ENCODE measurements around the gene ZSCAN25.
"Not testable (repeated sequence)": the region's sequence is repeated elsewhere in the genome, so short reads cannot be mapped to it uniquely, and the experiment has no call there.

The ZSCAN25 gene

DNA sequence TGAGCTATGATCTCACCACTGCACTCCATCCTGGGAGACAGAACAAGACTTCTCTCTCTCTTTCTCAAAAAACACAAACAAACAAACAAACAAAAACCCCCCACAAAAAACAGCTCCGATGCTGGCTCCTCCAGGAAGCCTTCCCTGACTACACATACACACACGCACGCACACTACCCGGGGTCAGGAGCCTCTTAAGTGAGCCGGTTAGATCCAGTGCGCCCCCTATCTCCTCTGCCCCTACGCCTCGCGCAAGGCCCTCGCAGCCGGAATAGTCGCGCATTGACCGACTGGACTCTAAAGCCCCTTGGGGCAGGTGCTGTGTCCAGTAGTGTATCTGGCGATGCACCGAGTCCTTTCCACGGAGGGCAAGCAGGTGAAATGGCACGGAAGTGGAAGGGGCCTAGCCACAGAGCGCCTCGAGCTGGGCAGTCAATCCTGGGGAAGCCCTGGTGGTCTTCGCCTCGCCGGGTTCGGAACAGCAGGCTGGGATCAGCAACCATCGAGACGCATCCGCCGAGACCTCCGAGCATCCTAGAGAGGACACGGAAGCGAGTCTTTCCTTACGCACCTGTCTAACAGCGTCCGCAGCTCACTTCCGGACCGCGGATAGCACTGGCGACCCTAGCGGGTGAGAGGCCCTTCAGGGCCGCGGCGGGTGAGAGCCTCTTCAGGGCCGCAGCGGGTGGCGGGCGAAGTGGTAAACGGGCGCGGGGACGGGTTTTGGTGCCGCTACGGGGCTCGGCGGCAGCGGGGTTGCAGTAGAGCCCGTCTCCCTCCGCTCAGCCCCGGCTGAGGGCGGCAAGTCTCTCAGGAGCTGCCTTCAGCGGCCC is at the start of gene ZSCAN25:
Gene ZSCAN25, plus strand, starts transcription at position 588 of the 833 bp plus-strand sequence. CDS start 2,661 bp downstream, outside the sequence.
- DNase-seq (ENCODE audit: low spot score) = peak; percentile 96

DNA sequence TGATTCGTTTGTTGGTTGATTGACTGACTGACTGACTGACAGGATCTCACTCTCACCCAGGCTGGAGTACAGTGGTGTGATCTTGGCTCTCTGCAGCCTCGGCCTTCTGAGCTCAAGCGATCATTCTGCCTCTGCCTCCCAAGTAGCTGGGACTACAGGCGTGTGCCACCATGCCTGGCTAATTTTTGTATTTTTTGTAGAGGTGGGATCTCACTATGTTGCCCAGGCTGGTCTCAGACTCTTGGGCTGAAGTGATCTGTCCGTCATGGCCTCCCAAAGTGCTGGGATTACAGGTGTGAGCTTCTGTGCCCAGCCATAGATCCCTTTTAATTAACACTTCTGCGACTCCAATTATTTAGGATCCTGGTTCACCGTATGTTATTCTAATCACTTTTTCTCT is 48.0 kb upstream of the ZSCAN25 start:
- DNase-seq (ENCODE audit: low spot score) = not testable (repeated sequence)

DNA sequence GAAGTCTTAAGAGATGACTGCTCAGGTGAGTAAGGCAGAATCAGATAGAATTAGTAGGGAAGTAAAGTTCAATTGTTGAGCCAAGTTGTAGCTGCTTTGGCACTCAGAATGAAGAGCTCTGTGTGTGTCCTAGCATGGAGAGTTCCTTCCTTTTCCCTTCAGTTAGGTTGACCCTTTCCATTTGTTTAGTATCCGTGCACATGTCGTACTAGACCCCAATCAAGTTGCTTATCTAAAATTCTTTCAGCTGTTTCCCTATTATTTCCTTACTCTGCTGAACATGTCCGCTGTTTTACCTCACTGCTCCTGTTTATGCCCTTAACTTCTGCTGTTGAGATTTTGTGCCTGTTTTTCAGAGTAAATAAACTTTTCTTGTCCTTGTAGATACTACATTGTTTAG is 45.0 kb upstream of the ZSCAN25 start:
- no peak for DNase-seq (ENCODE audit: low spot score)

DNA sequence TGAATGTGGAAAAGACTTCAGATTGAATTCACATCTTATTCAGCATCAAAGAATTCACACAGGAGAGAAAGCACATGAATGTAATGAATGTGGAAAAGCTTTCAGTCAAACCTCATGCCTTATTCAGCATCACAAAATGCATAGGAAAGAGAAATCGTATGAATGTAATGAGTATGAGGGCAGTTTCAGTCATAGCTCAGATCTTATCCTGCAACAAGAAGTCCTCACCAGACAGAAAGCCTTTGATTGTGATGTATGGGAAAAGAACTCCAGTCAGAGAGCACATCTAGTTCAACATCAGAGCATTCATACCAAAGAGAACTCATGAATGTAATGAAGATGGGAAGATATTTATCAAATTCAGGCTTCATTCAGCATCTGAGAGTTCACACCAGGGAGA is 43.5 kb upstream of the ZSCAN25 start:
- DNase-seq (ENCODE audit: low spot score) = no peak

DNA sequence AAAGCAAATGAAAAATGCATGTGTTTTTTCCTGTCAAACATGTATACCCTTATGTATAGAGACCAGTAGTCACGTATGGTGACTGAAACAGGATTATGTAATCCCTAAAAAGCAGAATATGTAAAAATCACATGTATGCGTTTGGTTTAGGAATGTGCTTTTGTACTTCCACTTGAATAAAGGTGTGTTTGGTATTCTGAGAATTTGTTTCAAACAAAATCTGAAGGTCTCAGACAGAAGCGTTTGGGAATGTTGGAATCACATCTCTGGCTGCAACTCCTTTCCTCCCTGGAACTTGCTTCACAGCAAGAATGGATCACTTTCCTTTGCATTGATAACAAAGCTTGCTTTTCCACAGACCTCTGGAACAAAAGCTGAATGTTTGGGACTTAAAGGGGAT is 40.5 kb upstream of the ZSCAN25 start:
- DNase-seq (ENCODE audit: low spot score) = no peak

DNA sequence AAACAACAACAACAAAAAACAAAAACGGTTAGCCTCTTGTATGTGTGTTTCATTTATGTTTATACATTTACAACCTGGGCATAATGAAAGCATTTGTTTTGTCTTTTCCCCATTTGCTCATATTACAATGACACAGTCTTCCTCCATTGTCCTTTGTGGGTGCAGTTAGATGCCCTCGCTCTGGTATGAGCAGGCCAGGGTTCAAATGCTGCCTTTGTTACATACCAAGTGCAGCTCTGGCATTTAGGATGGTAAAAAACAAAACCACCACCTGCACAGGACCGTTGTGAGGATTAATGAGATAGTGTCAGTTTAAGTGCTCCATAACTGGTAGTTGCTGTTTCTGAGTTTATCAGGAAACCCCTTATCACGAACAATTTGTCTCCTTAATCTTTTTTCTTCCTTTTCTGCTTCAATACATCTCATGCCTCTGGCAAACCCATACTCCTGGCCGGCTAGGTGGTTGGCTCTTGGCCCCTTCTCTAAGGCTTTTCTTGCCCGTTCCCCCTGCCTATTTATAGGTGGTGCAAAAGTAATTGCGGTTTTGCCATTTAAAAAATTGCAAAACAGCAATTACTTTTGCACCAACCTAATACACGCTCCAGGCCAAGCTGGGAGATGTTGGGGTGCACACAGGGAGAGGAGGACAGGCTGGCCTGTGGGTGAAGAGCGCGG is 37.3 kb upstream of the ZSCAN25 start:
- DNase-seq (ENCODE audit: low spot score) = no peak

DNA sequence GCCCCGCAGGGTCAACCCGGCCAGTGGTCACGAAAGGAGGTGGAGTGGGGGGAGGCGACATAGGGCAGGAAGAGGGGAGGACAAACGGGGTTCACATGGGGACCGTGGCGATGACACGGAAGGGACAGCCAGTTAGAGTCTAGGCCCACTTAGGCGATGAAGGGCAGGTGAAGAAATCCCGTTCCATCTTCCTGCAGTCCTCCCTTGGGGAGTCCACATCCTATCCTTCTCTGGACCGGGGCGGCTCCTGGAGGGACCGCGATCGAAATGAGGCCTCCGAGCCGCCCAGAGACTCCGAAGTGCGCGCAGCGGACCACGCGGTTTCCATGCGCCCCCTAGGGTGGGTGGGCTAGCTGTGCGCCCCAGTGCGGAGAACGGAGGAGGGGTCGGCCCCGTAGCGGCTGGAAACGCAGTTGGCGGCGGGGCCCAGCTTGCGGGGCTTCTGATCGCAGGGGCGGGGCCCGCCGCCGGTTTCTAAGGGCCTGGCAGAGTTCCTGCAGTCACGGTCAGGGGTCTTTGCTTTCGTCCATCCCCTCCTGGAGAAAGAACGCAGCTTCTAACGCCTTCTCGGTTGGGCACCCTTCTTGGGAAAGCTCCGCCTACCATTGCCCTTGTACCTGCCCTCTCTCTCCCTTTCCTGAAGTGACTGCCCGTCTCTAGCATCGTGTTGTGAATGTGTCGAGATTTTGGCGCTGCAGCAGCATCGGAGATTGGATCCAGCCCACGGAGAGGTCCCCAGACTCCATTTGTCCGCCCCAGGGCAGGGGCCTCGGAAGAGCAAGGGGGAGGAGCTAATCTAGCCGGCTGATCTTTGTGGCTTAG is 36.6 kb upstream of the ZSCAN25 start:
- peak; percentile 31 for DNase-seq (ENCODE audit: low spot score)

DNA sequence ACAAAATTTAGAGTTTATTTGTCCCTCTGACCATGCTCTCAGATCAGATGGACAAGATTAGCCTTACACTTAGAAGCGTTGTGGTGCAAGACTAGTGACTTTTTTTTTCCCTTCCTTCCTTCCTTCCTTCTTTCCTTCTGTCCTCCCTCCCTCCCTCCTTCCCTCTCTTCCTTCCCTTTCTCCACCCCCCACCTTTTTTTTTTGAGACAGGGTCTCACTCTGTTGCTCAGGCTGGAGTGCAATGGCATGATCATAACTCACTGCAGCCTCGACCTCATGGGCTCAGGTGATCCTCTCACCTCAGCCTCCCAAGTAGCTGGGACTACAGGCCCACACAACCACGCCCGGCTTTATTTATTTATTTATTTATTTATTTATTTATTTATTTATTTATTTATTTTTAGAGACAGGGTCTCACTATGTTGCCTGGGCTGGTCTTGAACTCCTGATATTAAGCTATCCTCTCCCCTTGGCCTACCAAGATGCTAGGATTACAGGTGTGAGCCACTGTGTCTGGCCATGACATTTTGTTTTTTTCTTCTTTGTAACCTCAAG is 35.9 kb upstream of the ZSCAN25 start:
- not testable (repeated sequence) for DNase-seq (ENCODE audit: low spot score)

DNA sequence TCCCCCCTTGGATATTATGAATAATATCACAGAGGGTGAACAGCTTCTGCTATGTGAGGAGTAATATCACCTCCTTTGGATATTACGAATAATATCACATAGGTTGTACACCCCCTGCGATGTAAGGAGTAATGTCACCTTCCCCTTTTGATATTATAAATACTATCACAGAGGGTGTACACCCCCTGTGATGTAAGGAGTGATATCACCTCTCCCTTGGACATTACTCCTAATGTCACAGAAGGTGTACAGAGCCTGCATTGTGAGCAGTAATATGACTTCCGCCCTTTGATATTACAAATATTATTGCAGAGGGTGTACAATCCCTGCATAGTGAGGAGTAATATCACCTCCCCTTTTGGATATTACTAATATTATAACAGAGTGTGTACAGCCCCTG is 27.9 kb upstream of the ZSCAN25 start:
- DNase-seq (ENCODE audit: low spot score) = no peak

DNA sequence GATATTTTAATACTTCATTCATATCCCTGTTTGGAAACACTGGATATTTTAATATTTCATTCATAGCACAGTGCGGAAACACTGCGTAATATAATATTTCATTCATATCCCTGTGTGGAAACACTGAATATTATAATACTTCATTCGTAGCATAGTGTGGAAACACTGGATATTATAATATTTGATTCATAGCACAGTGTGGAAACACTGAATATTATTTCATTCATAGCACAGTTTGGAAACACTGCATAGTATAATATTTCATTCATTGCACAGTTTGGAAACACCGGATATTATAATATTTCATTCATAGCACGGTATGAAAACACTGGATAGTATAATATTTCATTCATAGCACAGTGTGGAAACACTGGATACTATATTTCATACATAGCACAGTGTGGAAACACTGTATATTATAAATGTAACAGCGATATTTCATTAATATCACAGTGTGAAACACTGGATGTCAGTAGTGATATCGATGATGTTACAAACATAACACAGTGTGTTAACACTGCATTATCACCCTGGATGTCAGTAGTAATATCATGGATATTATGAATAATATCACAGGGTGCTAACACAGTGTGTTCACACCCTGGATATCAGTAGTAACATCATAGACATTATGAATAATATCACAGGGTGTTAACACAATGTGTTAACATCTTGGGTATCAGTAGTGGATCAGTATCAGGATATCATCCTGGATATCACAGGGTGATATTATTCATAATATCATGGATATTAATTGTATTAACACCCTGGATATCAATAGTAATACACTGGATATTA is 21.6 kb upstream of the ZSCAN25 start:
- no peak for DNase-seq (ENCODE audit: low spot score)

DNA sequence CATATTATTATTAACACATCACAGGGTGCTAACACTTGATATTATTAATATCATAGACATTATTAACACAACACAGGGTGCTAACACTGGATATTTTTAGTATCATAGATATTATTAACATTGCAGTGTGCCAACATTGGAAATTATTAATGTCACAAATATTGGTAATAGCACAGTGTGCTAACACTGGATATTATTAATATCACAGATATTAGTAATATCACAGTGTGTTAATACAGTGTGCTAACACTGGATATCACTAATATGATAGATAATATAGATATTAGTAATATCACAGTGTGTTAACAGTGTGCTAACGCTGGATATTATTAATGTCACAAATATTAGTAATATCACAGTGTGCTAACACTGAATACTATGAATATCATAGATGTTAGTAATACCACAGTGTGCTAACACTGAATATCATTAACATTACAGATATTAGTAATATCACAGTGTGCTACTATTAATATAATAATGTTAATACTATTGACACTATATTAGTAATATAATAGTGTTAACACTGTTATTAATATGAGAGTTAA is 20.3 kb upstream of the ZSCAN25 start:
- no peak for DNase-seq (ENCODE audit: low spot score)

DNA sequence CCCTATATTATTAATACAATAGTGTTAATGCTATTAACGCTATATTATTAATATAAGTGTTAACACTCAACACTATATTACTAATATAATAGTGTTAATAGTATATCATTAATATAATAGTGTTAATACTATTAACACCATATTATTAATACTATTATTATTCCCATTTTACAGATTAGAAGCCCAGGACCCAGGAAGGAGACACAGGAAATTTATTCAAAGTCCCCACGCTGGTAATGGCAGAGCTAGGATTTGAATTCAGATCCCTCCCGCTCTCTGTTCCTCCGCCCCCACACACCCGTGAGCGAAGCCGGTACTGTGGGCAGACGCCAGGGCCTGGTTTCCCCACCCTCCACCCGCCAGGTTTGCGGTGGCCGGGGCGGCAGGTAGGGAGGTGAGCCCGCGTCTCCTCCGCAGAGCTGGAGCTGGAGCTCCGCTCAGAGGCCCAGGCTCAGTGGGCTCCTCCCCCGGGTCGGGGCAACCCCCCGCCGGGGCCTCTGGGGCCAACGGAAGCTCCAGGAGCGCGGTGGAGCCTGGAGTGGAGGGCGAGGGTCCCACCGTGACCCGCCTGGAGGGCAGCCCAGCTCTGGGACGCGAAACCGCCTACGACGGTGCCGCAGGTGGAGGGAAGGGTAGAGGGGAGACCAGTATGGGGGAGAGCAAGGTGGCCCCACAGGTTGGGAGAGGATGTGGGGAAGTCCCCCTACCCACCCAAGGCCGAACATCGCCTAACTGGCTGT is 18.8 kb upstream of the ZSCAN25 start, which contains the start of gene TMEM225B:
Gene TMEM225B, plus strand, starts transcription at position 506 of the 740 bp plus-strand sequence. CDS start 6,122 bp downstream, outside the sequence.
- DNase-seq (ENCODE audit: low spot score) = no peak

DNA sequence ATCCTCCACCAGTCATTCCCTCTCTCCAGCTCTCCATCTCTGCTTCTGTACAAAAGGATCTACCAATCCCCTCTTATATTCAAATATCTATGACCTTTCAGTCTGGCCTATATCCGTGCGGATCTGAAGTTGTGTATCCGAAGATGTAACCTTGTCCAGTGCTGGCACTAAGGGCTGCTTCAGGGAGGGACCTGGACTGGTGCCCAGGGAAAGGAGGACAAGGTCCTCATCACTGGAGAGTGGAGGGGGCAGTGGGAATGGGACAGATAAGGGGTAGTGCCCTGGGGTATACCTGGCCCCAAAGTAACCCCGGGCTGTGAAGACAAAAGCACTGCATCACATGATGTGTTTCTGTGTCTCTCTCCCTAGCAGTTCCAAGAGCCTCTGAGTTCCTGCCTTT is 16.9 kb upstream of the ZSCAN25 start:
- DNase-seq (ENCODE audit: low spot score) = no peak

DNA sequence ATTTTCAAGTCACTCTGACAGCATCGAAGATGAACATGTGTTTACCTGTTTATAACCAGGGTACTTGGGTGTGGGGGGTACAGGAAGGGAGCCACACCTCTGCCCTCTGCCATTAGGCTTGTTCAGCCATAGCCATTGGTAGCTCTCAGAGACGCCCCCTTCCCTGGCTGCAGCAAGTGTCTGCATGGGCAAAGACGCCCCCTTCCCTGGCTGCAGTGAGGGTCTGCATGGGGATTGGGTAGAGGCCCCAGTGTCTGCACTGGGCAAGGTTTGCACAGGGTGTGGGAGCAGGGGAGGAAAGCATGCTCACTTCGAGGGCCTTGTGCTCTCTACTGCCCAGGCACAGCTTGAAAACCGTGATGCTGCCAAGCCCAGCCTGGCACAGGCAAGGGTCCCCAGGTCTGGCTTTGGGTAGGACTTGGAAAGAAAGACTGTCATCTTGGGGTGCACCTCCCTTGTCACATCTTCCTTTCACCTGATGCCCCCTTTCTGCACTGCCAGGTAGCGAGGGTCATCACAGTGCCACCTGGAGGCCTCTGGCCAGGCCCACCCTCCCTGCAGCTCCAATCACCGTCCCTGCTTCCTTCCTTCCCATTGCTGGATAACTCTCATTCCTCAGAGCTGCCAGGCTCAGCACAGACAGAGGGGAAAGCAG is 15.0 kb upstream of the ZSCAN25 start:
- DNase-seq (ENCODE audit: low spot score) = no peak

DNA sequence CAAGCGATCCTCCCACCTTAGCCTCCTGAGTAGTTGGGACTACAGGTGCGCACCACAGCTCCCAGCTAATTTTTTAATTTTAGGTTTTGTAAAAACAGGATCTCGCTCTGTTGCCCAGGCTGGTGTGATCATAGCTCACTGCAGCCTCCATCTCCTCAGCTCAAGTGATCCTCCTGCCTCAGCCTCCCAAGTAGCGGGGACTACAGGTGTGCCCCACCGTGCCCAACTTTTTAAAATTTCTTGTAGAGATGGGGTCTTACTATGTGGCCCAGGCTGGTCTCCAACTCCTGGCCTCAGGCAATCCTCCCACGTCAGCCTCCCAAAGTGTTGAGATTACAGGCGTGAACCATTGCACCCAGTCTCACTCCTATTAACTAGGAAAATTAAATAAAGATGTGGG is 11.2 kb upstream of the ZSCAN25 start:
- DNase-seq (ENCODE audit: low spot score) = no peak

DNA sequence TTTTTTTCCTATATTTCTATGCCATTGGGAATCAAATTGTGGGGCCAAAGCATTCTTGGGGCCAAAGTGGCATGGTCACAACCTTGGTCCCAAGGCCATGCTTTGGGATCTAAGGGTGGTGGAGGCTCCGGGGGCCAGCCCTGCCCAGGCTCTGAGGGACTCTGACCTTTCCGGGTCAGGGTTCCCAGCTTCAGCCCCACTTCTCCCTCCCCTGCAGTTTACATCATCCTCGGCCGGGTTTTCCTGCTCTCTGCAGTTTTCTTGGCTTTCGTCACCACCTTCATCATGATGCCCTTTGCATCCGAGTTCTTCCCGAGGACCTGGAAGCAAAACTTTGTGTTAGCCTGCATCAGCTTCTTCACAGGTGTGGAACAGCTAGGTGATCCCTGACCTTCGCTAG is 10.2 kb upstream of the ZSCAN25 start:
- DNase-seq (ENCODE audit: low spot score) = no peak

DNA sequence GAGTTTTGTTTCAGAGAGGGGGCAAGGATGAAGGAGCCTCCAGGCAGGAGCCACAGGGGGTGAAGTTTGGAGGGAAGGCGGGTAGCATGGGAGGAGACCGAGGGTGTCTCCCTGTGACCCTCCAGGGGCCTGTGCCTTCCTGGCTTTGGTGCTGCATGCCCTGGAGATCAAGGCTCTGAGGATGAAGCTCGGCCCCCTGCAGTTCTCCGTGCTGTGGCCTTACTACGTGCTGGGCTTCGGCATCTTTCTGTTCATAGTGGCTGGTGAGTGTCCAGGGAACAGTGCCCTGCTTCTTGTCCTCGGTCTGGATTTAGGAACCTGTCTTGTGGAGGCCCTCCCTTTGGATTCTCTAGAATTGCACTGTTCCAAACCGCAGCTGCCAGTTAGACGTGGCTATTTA is 9.2 kb upstream of the ZSCAN25 start:
- DNase-seq (ENCODE audit: low spot score) = no peak

DNA sequence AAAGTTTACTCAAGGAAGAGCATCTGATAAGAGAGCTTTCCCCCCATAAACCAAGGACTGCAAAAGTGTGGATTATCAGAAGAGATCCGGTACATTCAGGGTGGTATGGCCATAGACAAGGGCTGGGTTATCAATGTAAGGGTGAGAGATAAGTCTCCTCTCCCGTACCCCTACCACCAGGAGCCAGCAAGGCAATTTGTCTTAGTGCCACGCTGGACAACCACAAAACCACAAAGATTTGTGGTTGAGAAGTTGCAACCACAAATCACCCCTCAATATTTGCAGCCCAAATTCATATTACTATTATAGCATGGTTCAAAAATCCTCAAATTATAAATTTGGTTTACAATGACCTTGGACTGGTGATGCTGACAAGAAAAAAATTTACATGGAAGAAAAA is 2.3 kb upstream of the ZSCAN25 start:
- no peak for DNase-seq (ENCODE audit: low spot score)

DNA sequence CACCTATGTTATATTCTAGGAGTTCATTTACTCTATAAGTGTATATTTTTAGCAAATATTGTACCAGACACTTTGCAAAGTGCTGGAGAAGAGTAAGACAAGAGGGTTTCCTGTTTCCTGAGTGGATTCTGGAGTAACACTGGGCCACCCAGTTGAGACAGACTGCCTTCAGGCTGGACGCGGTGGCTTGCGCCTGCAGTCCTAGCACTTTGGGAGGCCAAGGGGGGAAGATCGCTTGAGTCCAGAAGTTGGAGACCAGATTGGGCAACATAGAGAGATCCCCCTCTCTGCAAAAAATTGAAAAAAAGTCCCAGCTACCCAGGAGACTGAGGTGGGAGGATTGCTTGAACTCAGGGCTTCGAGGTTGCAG is 772 bp upstream of the ZSCAN25 start:
- DNase-seq (ENCODE audit: low spot score) = no peak
